Fibroblast of skin of abdomen (primary cell): ENCODE data around the gene STPG4.
A peak's percentile ranks its signal among the peaks of the same experiment; 100 is the strongest.
"Not testable (repeated sequence)": the region's sequence is repeated elsewhere in the genome, so short reads cannot be mapped to it uniquely, and the experiment has no call there.

ENCODE experiments used
- DNase-seq: peaks from one replicate; pipeline ENCODE4 v3.0.0-alpha.2; 2013

The STPG4 gene

DNA sequence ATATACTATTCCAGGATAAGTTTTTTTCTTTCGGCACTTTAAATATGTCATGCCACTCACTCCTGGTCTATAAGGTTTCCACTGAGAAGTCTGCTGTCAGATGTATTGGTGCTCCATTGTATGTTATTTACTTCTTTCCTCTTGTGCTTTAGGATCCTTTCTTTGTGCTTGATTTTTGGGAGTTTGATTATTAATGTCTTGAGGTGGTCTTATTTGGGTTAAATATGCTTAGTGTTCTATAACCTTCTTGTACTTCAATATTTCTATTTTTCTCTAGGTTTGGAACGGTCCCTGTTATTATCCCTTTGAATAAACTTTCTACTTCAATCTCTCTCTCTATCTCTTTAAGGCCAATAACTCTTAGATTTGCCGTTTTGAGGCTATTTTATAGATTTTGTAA lies 28.3 kb downstream of the STPG4 start:
- no peak for DNase-seq

DNA sequence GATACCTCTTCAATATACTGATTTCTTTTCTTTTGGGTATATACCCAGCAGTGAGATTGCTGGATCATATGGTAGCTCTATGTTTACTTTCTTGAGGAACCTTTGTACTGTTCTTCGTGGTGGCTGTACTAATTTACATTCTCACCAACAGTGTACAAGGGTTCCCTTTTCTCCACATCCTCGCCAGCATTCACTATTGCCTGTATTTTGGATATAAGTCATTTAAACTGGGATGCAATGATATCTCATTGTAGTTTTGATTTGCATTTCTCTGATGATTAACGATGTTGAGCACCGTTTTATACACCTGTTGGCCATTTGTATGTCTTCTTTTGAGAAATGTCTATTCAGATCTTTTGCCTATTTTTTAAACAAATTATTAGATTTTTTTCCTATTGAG lies 30.4 kb downstream of the STPG4 start:
- not testable (repeated sequence) for DNase-seq

DNA sequence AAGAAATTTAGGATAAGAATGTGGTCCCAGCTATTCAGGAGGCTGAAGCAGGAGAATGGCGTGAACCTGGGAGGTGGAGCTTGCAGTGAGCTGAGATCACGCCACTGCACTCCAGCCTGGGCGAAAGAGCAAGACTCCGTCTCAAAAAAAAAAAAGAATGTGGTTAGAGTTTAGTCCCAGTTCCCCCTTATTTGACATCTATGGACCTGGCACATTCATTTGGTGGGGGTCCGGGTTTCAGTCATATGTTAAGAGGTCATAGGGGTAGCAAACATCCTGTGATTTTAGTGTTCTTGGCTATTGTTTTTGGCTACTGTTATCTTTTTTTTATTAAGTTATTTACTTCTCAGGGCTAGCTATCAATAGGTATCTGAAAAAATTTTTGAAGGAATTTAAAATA lies 34.7 kb downstream of the STPG4 start:
- not testable (repeated sequence) for DNase-seq

DNA sequence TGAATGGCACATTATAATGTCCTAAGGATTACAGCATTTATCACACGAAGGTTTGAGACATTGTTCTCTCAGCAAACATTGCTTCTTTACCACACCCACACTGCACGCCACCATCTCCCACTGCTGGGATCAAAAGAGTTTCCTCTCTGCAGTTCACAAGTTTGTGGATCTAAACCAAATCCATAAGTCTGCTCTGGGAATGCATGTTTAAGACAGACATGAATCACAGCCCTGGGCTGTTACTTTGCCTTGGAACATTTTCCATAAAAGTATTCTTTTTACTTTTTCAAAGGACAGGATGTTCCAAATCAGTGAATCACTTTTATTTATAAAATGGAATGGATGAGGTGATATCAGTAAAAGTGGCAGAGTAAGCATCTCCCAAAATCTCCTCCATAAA lies 36.1 kb downstream of the STPG4 start:
- peak; percentile 91 for DNase-seq

DNA sequence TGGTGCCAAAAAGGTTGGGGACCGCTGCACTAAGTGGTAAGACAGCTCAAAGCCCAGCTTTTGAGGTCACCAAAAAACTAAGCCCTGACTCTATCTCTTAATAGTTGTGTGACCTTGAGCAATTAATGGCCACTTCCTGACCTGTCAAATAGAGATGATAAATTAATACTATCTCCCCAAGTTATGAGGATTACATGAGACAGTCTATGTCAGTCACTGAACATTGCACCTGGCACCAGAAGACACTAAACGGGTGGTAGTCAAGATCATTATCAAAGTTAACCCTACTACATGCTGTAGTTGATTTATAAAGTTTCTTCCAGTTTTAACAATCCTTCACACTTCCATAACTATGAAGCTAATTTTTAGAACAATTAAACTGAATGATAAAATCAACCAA lies 36.5 kb downstream of the STPG4 start:
- DNase-seq = no peak

DNA sequence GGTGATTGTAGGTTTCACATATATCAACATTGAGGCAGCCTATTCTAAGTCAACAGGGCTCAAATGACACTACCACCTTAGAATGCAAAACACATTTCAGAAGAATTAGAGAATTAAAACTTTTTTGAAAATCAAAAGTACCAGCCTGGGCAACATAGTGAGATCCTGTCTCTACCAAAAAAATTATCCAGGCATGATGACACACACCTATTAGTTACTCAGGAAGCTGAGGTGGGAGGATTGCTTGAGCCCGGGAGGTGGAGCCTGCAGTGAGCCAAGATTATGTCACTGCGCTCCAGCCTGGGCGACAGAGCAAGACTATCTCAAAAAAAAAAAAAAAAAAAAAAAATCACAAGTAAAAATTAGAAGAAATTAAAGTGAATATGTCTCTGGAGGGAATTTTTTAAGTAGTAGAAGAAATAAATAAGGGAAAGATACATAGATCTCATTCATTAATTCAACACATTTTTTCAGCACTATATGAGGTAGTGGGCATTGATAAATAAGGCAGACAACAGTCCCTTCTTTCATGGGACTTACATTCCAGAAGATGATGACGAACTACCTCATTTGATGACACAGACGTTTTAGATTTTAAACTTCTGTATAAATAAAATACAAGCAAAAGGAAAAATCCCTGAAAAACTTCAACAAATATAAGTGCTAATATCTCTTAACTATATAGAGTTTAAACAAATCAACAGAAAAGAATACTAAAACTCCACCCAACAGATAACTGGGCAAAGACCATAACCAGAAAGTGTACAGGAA lies 42.3 kb downstream of the STPG4 start:
- DNase-seq = no peak

DNA sequence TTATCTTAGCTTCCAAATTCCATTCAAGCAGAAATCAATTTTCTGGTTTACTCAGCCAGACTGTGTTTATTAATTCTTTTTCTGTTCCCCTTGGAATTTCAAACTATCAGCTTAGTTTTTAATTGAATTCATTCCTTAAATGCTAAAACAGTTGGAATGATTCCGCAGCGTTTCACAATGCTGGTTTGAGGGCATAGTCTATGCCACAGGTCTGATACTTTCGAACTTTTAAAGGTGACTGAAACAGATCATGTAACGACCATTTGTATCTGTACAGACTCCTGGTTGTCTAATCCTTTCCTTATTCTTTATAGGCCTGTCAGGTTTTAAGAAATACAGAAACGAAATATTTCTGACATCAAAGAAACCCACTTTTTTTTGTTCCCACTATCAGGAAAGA lies 45.4 kb downstream of the STPG4 start:
- no peak for DNase-seq

DNA sequence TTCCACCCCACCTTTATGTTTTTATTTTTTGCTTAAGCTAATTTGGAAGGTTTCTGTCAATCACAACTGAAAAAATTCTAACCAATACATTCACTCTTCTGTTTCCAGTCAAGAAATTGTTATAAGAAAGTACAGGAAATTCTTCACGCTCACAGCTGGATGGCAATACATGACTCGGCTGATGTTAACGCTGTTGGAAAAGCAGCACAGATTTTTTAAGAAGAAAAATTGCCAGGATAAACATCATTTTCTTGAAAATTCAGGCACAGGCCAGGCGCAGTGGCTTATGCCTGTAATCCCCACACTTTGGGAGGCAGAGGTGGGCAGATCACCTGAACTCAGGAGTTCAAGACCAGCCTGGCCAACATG lies 46.1 kb downstream of the STPG4 start:
- DNase-seq = peak; percentile 28

DNA sequence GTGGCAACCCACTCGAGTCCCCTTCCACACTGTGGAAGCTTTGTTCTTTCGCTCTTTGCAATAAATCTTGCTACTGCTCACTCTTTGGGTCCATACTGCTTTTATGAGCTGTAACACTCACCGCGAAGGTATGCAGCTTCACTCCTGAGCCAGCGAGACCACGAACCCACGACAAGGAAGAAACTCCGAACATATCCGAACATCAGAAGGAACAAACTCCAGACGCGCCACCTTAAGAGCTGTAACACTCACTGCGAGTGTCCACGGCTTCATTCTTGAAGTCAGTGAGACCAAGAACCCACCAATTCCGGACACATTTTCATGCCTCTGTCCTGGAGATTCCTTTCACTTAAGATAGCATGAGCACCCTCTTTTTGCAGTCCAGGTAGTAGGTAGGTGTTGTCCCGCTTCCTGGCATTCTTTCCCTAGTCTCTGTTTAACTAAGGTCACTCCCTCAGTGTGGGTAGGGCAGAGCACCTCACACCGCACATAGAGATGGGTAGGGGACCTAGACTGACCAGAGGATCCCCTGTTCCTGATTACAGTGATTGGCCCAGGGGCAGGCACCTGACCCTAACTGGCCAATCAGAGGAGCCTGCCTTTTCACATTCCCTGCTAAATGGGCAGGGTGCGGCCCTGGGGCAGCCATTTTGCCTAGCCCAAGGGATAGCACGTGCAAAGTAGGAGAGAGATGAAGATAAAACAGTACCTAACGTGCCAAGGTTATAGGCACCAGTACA lies 46.7 kb downstream of the STPG4 start:
- DNase-seq = peak; percentile 42

DNA sequence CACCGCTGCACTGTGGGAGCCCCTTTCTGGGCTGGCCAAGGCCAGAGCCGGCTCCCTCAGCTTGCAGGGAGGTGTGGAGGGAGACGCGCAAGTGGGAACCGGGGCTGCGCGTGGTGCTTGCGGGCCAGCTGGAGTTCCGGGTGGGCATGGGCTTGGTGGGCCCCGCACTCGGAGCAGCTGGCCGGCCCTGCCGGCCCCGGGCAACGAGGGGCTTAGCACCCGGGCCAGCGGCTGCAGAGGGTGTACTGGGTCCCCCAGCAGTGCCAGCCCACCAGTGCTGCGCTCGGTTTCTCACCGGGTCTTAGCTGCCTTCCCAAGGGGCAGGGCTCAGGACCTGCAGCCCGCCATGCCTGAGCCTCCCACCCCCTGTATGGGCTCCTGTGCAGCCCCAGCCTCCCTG lies 47.9 kb downstream of the STPG4 start:
- not testable (repeated sequence) for DNase-seq

DNA sequence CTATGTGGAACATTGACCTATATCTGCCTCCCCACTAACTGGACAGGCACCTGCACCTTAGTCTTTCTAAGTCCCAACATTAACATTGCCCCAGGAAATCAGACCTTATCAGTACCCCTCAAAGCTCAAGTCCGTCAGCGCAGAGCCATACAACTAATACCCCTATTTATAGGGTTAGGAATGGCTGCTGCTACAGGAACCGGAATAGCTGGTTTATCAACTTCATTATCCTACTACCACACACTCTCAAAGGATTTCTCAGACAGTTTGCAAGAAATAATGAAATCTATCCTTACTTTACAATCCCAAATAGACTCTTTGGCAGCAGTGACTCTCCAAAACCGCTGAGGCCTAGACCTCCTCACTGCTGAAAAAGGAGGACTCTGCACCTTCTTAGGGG lies 48.9 kb downstream of the STPG4 start:
- not testable (repeated sequence) for DNase-seq

DNA sequence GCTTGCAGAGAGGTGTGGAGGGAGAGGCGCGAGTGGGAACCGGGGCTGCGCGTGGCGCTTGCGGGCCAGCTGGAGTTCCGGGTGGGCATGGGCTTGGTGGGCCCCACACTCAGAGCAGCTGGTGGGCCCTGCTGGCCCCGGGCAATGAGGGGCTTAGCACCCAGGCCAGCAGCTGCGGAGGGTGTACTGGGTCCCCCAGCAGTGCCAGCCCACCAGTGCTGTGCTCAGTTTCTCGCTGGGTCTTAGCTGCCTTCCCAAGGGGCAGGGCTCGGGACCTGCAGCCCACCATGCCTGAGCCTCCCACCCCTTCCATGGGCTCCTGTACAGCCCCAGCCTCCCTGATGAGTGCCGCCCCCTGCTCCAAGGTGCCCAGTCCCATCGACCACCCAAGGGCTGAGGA lies 55.4 kb downstream of the STPG4 start:
- not testable (repeated sequence) for DNase-seq

DNA sequence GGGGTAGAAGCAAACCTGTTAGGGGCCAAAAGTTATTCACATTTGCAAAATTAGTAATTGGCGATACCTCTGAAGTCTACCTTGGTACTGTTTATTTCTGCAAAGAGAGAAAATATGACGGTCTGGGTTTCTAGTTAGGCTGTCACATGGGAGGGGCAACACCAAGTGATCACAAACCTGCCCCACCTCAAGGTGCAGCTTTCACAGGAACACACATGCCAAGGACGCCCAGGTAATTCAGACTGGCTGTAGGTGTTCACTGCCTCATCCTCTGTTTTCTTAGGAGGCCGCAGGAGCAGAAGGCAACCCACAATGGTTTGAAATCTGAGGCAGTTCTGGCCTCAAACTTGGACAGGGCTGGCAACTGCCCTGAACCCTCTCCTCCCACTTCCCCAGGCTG lies 56.2 kb downstream of the STPG4 start:
- DNase-seq = no peak

DNA sequence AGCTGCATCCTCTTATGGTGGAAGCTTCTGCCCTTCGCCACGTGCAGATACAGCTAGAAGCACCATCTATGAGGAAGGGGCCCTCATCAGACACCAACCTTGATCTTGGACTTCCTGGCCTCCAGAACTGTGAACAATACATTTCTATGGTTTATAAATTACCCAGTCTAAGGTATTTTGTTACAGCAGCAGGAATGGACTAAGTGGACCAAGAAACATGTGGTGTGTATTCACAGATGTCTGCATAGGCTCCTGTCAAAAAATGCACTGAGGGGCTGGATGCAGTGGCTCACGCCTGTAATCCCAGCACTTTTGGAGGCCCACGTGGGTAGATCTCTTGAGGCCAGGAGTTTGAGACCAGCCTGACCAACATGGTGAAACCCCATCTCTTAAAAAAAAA lies 57.5 kb downstream of the STPG4 start:
- DNase-seq = no peak

DNA sequence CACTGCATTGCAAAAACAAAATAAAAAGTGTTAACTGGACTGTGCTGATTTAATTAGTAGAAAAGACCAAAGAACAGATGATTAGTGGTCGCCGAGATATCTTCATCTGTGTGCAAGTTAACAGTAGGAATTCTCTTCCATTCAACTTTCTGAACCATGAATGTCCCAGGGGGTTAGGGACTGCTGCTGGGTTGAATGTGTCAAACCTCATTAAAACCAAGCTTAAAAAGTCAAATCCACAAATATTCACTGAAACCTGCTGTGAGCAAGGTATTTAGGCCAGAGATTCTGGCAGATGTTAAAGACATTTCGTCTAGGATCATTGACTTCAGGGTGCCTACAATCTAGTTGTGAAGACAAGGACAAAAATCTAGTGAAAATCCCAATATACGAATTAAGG lies 58.7 kb downstream of the STPG4 start:
- no peak for DNase-seq

DNA sequence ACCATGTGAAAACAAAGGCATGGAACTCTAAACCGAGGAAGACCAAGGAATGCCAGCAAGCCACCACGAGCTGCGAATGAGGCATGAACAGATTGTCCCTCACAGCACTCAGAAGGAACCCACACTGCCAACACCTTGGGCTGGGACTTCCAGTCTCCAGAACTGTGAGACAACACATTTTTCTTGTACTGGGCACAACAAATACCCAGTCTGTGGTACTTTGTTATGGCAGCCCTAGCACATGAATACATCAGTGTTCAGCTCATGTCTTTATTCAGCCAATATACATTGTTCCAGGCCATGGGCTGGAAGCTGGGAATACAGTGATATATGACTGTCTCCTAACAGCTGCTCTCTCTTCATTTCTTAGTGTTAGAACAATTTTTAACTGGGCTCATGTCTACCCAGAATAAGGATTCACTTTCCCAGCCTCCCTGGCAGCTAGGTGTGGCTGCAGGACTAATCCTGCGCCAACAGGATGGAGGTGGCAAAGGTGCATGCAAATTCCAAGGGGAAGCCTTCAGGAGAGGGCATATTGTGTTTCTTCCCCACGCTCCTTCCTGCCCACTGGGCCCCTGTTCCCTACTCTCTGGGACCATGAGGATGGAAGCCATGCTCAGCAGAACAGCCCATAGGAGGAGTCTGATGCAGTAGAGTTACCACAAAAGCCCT lies 59.6 kb downstream of the STPG4 start:
- no peak for DNase-seq

DNA sequence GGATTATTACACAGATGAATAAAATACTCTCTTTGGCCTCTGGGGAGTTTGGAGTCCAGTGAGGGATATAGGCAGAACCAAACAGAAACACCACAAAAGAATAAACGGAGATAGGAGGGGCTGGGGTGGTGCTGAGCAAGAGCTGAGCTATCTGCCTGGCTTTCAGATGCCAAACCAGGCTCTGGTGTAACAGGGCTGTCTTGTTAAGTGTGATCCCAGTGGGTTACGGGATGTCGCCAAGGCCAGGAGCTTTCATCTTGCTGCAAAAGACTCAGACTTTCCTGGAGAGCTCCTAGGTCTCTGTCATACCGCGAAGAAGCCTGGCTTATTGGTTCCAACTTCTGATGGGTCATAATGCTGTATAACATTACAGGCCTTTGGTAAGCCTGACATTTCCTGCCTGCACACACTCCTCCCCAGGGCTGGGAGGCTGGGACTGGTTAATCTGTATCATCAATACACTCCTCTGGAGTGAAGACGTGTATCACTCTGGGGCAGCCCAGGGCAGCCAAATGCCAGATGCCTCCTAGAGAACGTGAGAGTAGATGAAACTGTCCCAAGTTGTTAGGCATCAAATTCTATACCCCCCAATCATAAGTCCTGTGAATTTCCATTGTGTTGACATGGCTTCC lies 60.5 kb downstream of the STPG4 start:
- peak; percentile 49 for DNase-seq

DNA sequence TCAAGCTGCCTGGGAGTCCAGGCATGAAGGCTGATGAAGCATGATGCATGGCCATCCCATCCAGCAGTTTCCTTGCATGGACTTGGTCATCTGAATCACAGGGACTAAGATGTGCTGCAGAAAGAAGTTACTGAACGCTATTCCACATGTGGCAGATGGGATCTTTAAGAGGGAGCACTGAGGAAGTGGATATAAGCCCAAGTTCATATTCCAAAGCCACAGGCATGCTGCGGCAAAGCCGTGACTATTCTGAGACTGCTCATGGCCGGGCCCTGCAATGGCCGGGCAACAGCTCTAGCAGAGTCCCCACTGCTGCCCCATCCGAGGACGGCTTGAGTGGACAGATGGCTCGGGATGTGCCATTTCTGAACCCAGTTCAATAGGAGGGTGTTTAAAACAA lies 61.5 kb downstream of the STPG4 start:
- peak; percentile 73 for DNase-seq

DNA sequence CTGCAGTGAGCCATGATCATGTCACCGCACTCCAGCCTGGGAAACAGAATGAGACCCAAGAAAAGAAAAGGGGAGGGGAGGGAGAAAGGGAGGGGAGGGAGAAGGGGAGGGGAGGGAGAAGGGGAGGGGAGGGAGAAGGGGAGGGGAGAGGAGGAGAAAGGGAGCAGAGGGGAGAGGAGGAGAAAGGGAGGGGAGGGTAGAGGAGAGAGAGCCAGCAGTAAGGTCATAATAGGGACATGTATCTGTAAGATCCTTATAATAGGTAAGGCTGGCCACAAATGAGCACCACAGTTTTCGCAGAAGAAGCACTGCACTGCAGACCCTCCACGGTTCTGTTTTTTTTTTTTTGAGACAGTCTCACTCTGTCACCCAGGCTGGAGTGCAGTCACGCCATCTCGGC lies 62.6 kb downstream of the STPG4 start:
- no peak for DNase-seq

DNA sequence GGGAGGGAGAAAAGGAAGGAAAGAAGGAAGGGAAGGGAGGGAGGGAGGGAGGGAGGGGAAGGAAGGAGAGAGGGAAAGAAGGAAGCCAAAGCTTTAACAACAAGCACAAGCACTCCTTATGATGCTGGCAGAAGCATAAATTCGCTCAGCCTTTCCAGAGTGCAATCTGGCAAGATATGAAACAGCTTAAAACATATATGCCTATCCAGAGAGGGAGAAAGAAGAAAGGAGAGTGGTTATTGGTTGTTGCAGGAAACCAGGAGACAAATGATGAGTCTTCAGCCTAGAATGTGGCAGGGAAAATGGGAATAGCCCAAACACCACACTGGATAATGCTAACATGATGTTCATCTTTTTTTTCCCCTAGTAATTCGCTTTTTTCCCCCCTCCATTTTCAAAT lies 64.0 kb downstream of the STPG4 start:
- DNase-seq = peak; percentile 79

DNA sequence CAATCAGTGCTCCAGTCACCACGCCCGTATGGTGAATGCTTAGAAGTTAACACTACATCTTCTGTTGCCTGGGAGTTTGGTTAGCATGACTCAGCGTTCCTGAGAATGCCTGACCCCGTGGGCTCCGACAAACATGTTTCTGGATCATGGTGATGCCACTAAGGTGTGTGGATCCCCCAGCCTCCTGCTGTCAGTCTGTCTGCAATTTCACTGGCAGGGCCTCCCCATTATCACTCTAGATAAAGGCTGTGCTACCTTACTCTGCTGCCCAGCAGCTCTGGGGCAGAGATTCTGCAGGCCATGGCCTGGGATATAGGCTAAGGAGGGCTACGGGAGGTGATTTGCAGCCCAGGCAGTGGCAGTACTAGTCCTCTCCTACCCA lies 66.0 kb downstream of the STPG4 start:
- DNase-seq = peak; percentile 59

DNA sequence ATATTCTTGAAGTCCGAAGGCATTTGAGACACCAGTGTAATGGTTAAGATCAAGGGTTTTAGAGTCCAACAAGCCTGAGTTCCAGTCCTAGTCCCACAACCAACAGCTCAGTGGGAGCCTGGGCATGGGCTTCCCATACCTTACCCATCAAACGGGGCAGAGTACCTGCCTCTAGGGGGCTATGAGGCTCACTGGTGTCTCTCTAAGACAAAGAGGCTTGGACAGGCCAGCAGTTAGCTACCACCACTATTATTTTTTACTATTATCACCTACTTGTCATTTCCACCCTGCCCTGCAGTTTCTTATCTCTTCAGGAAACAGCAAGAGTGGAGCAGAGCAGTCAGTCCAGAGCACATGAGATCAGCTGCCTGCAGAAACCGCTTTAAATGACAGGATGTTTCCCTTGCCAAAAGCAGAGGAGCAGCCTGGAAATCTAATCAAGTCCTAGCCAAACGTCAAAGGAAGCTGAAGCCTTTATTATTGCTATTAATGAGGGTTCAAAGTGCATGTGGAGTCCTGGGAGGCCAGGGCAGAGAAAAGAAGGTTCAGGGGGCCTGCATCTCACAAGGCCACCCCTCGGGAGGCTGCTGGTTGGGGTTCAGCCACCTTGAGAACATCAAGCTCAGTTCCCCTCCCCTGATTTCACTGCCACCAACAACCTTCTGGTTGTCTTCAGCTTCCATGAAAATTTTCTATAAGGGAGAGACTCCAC lies 66.6 kb downstream of the STPG4 start:
- DNase-seq = no peak

DNA sequence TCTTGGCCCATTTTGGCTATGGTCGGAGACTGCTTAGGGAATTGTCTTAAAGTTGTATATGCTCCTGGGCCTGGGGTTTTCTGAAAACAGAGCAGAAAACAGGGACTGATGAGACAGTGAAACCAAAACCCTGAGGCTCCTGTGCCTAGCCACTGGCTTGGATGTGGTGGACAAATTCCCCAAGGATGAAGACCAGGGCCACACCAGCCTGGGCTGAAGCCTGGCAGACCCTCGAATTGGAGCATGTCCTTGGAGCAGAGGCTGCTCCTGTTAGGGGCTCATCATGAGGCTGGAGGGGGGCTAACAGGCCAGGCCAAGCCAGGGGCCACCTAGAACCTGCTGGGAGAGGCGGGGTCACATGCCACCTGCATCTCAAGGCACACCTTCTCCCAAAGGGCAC lies 68.1 kb downstream of the STPG4 start:
- DNase-seq = no peak
